ENCODE results near the gene GAB1. TPM values are rescaled to one million over a fixed set of nuclear protein-coding genes. Genes with fewer than 3 reads are reported as not detected.

GAB1 gene
- total and polyA plus RNA-seq, 2 donors (not counting 1 experiment from before 2014, with no cell fraction given): 4.7 to 10.8 TPM

DNA sequence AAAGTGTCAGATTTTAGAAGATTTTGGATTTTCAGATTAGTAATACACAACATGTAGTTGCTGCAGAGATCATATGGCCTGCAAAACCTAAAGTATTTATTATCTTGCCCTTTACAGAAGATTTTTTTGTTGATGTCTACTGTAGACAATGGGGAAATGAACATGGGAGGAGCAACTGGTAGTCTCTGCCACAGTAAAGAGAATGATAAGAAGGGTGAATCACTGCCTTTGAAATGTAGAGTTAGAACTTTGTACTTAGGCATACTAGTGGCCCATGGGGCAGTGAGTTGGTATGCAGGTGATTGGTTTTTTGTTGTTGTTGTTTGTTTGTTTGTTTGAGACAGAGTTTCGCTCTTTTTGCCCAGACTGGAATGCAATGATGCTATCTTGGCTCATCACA, 50.1 kb downstream of the GAB1 start:
- Histone ChIP-seq H2AFZ (ENCODE audit: insufficient read depth, low read depth, low read length, poor library complexity, severe bottlenecking) (no peak overlapping the region), H3K79me2 (ENCODE audit: control insufficient read depth, insufficient read depth, low read length) (peaks cover 61% of the 10 kb centered on the region), H3K9ac (ENCODE audit: low read length) (no peak overlapping the region), H3K27ac (ENCODE audit: low read length in 2 of 2) (no peak overlapping the region), H3K4me2 (replicated peaks; ENCODE audit: low read depth, low read length, poor library complexity, severe bottlenecking) (no peak overlapping the region), H4K20me1 (ENCODE audit: control insufficient read depth, insufficient read depth, low read length, poor library complexity, severe bottlenecking) (no peaks in the 10 kb centered on the region), H3K36me3 (replicated peaks in 1 of 2; ENCODE audit: control extremely low read depth in 1 of 2, control insufficient read depth in 1 of 2, extremely low read depth in 1 of 2, insufficient read depth in 2 of 2, low read length in 1 of 2) (no peaks in the 10 kb centered on the region), H3K4me3 (ENCODE audit: control extremely low read depth in 1 of 5, extremely low read depth in 1 of 5, insufficient read depth in 1 of 5, low read depth in 2 of 5, low read length in 4 of 5) (no peak overlapping the region), H3K9me3 (ENCODE audit: control extremely low read depth in 1 of 3, control insufficient read depth in 2 of 3, insufficient read depth in 1 of 3, low read length in 2 of 3) (no peaks in the 10 kb centered on the region), H3K4me1 (ENCODE audit: control insufficient read depth in 2 of 2, insufficient read depth in 2 of 2, low read length in 2 of 2) (peaks cover 49 to 55% of the 10 kb centered on the region in 2 donors), H3K27me3 (replicated peaks in 1 of 4; ENCODE audit: control extremely low read depth in 1 of 4, control insufficient read depth in 3 of 4, insufficient read depth in 4 of 4, low read length in 3 of 4) (no peaks in the 10 kb centered on the region)
- no peaks in the 10 kb centered on the region for H3K9me3 Mint-ChIP-seq (ENCODE audit: insufficient read depth)
- ATAC-seq (ENCODE audit: low read depth): no peak
- no peak overlapping the region for H3K4me3 Mint-ChIP-seq
- POLR2A ChIA-PET: no interaction called here
- H3K27me3 Mint-ChIP-seq: no peaks in the 10 kb centered on the region
- peaks cover 51% of the 10 kb centered on the region for H3K4me1 Mint-ChIP-seq
- no peak for DNase-seq
- H3K27ac Mint-ChIP-seq: no peak overlapping the region
- no CpG with 5 or more reads among the region's 1 CpG for WGBS (ENCODE audit: insufficient coverage)
- CTCF ChIA-PET: no interaction called here
- intact Hi-C loops (cut with micrococcal nuclease): no loop called here
- TF ChIP-seq EZH2 (IDR thresholded peaks at IDR 0.05; ENCODE audit: borderline replicate concordance, insufficient read depth, low read depth, low read length, poor library complexity, severe bottlenecking): no peak
- TF ChIP-seq, protein P1, sequence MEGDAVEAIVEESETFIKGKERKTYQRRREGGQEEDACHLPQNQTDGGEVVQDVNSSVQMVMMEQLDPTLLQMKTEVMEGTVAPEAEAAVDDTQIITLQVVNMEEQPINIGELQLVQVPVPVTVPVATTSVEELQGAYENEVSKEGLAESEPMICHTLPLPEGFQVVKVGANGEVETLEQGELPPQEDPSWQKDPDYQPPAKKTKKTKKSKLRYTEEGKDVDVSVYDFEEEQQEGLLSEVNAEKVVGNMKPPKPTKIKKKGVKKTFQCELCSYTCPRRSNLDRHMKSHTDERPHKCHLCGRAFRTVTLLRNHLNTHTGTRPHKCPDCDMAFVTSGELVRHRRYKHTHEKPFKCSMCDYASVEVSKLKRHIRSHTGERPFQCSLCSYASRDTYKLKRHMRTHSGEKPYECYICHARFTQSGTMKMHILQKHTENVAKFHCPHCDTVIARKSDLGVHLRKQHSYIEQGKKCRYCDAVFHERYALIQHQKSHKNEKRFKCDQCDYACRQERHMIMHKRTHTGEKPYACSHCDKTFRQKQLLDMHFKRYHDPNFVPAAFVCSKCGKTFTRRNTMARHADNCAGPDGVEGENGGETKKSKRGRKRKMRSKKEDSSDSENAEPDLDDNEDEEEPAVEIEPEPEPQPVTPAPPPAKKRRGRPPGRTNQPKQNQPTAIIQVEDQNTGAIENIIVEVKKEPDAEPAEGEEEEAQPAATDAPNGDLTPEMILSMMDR (IDR thresholded peaks at IDR 0.05): no peak

DNA sequence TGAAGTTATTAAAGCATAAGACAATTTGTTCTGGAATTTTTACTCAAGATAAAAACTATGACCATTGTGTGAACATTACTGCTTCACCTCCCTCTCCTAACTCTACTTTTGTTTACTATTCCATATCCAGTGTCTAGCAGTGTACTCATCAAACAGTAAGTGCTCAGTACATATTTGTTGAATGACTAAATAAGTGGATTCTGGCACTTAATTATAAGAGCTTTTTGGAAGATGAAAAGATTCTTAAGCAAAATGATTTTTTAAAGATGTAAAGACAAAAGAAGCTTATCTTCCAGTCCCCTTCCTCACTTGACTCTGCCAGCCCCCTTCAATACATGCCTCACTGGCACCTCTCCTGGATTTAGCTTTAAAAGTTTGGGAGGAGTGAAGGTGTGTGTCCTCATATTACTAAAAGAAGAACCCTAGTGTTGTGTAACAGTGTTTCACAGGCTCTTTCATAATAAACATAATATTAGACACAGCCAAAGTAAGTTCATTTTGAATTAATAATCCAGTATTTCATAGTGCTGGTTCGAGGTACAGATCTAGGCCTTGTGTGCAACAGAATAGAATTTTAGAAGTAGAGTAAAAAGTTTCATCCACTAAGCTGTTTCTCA, 53.0 kb downstream of the GAB1 start:
- POLR2A ChIA-PET: no interaction called here
- TF ChIP-seq, protein P1 (IDR thresholded peaks at IDR 0.05): no peak
- TF ChIP-seq EZH2 (IDR thresholded peaks at IDR 0.05; ENCODE audit: borderline replicate concordance, insufficient read depth, low read depth, low read length, poor library complexity, severe bottlenecking): no peak
- Histone ChIP-seq H3K9me3 (ENCODE audit: control extremely low read depth in 1 of 3, control insufficient read depth in 2 of 3, insufficient read depth in 1 of 3, low read length in 2 of 3) (no peaks in the 10 kb centered on the region), H3K4me2 (replicated peaks; ENCODE audit: low read depth, low read length, poor library complexity, severe bottlenecking) (no peak overlapping the region), H3K79me2 (ENCODE audit: control insufficient read depth, insufficient read depth, low read length) (peaks cover 58% of the 10 kb centered on the region), H3K4me1 (ENCODE audit: control insufficient read depth in 2 of 2, insufficient read depth in 2 of 2, low read length in 2 of 2) (peaks cover 29 to 37% of the 10 kb centered on the region in 2 donors), H3K4me3 (ENCODE audit: control extremely low read depth in 1 of 5, extremely low read depth in 1 of 5, insufficient read depth in 1 of 5, low read depth in 2 of 5, low read length in 4 of 5) (no peak overlapping the region), H2AFZ (ENCODE audit: insufficient read depth, low read depth, low read length, poor library complexity, severe bottlenecking) (no peak overlapping the region), H3K36me3 (replicated peaks in 1 of 2; ENCODE audit: control extremely low read depth in 1 of 2, control insufficient read depth in 1 of 2, extremely low read depth in 1 of 2, insufficient read depth in 2 of 2, low read length in 1 of 2) (peaks cover 0 to 1% of the 10 kb centered on the region in 2 experiments), H3K27me3 (replicated peaks in 1 of 4; ENCODE audit: control extremely low read depth in 1 of 4, control insufficient read depth in 3 of 4, insufficient read depth in 4 of 4, low read length in 3 of 4) (no peaks in the 10 kb centered on the region), H3K9ac (ENCODE audit: low read length) (no peak overlapping the region), H3K27ac (ENCODE audit: low read length in 2 of 2) (no peak overlapping the region), H4K20me1 (ENCODE audit: control insufficient read depth, insufficient read depth, low read length, poor library complexity, severe bottlenecking) (no peaks in the 10 kb centered on the region)
- Mint-ChIP-seq H3K4me1 (peaks cover 44% of the 10 kb centered on the region), H3K27ac (no peak overlapping the region), H3K9me3 (ENCODE audit: insufficient read depth) (no peaks in the 10 kb centered on the region), H3K4me3 (no peak overlapping the region), H3K27me3 (no peaks in the 10 kb centered on the region)
- no CpG with 5 or more reads among the region's 1 CpG for WGBS (ENCODE audit: insufficient coverage)
- intact Hi-C loops (cut with micrococcal nuclease): no loop called here
- DNase-seq (no peak), ATAC-seq (ENCODE audit: low read depth) (no peak)
- CTCF ChIA-PET: interaction anchor here (1.9 kb wide), 1 partner anchor 9 kb away, joined by 6 read pairs; no protein-coding TSS in a partner anchor
